GM04504 (cell line): ENCODE data around the gene PHETA2.
"Not testable (repeated sequence)": the region's sequence is repeated elsewhere in the genome, so short reads cannot be mapped to it uniquely, and the experiment has no call there.

Experiments used
- DNase-seq: peaks from one replicate; pipeline ENCODE4 v3.0.0-alpha.2; 2012; ENCODE audit warnings: low read depth

The PHETA2 gene

DNA sequence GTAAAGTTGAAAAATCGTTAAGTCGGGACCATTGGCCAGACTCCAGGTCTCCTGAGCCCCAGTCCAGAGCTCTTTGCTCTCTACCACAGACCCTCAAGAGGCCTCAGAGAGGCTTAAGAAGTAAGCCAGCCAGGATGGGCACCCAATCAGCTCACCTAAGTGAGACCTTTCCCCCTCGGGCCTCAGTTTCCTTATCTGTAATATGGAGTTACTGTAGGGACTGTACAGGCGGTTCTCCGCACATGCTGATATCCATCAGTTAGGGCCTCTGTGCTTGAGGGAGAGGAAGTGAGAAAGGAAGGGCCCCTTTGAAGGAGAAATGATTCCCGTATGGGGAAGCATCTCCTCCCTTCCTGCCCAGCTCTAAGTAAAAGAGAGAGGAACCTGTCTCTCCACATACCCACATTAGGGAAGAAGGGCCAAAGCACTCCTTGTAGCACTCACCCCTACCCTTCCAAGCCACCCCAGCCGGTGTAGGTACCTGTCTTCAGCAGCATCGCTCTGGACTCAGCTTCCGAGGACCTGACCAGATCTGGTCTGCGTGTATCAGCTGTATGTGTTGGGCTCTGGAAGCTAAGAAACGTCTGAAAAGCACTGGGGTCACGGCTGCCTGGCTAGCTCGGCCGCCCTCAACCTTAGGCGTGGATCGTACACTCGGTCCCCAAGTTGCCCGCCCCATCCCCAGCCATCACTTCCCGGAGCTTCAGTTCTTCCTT is 4.1 kb upstream of the PHETA2 start:
- DNase-seq, result no peak

DNA sequence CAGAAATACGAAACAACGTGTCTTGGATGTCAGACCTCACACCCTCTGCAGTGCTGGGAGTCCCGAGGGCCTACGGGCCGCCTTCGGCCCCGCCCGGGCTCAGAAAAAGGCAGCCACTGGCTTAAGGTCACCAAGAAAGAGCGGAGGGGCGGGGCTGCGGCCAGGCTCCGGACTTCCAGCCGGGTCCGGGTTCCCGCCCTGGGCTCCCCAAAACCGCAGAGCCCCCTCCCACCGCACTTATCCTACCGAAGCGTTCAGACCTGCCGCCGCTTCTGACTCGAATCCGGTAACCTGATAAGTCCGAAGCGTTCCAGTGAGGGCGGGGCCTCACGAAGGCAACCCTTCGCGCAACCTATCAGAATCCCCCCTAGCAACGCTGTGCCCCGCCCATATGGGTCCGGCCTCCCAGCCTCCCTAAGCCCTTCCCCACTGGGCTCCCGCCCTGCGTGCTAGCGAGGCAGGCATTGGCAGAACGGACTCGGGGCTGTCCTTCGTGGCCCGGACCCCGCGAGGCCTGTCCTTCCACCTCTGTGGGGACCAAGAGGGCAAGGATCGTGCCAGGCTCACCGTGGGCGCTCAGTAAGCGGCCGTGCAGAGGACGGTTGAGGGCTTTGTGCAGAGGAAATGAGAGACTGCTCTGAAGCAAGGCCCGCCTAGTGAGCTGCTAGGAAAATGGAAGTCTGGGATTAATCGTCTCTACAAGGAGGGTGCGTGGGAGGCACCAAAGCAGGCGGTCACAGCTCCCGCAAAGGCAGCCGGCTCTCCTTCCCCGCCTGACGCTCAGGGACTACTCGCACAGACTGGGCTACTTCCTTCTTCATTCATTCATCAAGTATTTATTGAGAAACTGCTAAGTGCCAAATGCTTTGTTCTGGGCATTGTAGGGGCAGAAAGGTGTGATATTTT is 3.3 kb upstream of the PHETA2 start, which contains the start of gene NAGA:
TSS of gene NAGA (minus strand) at position 296 of the 906 bp plus-strand sequence. CDS start 515 bp downstream, outside the sequence.
- DNase-seq, result peak; percentile 88

DNA sequence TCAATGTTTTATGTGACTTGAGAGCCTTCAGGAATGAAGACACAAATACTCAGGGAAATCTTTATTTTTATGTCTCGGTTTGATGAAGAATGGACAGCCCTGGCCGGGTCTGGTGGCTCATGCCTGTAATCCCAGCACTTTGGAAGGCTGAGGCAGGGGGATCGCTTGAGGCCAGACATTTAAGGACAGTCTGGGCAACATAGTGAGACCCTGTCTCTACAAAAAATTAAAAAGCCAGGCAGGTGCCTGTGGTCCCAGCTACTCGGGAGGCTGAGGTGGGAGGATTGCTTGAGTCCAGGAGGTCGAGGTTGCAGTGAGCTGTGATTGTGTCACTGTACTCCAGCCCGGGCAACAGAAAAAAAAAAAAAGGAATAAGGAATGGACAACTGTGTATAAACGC is 2.5 kb upstream of the PHETA2 start:
- not testable (repeated sequence) for DNase-seq

DNA sequence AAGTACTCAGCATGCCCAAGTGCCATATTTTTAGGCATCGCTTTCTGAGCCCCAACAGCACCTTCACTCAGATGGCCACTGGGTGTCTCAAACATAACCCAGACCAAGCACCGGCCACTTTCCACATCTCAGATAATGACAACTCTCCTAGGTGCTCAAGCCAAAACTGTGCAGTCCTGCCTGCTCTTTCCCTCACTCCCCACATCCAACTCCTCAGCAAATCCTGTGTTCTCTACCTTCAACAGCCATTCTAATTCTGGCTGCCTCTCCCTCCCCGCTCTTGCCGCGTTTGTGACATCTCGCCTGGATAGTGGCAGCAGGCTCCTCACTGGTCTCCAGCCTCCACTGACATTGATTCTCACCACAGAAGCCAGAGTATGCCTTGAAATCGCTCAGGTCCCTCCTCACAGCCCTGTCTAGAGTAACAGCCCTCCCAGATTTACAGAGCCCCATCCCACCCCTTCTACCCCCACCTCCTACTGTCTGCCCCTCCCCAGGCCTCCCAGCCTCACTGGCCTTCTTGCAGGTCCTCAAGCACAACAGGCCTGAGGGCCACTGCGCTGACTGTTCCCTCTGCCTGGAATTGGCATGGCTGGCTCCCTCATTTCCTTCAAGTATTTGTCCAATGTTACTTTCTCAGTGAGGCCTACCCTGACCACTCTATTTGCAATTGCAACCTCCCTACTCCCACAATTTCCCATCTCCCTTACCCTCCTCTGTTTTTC is 1.3 kb upstream of the PHETA2 start:
- no peak for DNase-seq

DNA sequence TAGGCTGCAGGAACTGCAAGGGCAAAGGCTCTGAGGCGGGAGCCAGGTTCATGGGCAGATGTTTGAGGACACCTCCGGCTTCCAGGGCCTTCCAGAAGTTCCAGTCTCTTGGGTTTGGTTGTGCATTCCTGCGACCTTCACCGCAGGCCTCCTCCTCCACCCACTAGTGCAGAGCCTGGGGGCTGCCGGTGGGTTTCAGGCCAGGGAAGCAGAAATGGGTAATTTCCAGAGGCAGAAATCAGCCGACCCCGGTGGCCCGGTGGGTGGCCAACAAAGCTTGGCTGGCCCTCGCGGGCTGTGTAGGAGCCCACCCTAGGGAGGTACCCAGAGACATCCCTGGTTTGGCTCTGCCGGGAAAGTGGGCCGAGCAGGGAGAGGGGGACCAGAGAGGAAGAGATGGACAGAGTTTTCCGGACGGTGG is 417 bp upstream of the PHETA2 start:
- DNase-seq, result no peak

DNA sequence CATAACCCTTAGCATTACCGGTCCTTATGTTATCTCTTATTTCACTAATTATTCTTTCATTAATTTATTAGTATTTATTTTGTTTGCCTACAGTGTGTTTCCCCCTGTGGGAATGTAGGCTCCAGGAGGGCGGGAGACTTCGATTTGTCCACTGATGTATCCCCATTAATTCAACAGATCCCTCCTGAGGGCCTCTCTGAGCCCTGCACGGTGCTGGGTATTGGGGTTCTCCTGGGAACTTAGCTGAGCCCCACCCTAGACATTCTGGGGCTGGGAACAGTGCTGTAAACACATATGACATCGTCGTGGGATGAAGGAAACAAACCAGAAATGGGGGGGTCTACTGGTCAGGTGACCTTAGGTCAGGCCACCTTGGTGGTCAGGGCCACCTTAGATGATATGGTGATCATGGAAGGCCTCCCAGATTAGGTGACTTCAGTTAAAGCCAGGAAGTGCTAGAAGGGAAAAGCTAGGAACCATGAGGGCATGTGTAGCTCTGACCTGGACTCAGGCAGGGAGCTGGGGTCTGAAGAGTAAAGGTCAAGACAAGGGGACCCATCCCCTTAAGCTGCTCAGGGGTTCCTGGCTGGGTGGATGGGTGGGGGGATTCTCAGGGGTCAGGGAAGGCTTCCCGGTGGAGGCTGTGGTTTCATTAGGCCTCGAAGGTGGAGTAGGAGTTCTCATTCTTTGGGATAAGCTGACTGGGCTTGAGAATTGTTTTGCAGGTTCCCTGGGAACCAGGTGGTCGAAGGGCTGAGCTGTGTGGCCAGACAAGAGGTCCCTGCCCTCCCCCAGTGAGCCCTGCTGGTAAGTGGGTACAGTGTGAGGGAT is 1.0 kb downstream of the PHETA2 start:
- no peak for DNase-seq

DNA sequence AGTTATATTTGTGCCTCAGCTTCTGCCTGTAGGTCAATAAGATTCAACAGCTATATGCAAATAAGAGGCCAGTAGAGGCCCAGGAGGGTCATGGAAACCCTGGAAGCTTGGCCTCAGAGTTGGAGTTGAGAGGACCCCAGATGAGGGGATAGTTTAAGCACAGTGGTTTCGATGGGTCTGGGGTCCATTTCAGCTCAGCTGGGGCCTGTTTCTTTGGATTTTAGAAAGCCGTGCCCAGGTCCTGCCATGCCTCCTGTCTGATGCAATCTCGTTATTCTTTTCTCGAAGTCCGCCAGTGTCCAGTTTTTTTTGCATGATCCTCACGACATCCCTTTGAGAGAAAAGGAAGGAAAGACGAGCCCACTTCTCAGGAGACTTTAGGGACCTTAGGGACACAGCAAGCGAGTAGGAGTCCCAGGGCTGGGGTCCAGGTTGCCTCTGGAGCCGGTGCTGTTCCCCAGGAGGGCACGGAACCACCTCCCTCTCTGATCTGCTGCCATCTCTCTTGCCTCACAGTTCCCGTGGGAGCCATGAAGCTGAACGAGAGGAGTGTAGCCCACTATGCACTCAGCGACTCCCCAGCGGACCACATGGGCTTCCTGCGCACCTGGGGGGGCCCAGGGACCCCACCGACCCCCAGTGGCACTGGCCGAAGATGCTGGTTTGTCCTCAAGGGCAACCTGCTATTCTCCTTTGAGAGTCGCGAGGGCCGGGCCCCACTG is 2.9 kb downstream of the PHETA2 start:
- DNase-seq, result no peak

DNA sequence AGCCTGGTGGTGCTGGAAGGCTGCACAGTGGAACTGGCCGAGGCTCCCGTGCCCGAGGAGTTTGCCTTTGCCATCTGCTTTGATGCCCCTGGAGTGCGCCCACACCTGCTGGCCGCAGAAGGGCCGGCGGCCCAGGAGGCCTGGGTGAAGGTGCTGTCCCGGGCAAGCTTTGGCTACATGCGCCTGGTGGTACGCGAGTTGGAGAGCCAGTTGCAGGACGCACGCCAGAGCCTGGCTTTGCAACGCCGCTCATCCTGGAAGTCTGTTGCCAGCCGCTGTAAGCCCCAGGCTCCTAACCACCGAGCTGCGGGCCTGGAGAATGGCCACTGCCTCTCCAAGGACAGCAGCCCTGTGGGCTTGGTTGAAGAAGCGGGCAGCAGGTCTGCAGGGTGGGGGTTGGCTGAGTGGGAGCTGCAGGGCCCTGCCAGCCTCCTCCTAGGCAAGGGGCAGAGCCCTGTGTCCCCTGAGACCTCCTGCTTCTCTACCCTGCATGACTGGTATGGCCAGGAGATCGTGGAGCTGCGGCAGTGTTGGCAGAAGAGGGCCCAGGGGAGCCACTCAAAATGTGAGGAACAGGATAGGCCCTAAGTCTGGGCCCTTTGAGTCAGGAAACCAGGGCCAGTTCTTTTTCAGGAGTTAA is 3.6 kb downstream of the PHETA2 start:
- DNase-seq, result no peak

DNA sequence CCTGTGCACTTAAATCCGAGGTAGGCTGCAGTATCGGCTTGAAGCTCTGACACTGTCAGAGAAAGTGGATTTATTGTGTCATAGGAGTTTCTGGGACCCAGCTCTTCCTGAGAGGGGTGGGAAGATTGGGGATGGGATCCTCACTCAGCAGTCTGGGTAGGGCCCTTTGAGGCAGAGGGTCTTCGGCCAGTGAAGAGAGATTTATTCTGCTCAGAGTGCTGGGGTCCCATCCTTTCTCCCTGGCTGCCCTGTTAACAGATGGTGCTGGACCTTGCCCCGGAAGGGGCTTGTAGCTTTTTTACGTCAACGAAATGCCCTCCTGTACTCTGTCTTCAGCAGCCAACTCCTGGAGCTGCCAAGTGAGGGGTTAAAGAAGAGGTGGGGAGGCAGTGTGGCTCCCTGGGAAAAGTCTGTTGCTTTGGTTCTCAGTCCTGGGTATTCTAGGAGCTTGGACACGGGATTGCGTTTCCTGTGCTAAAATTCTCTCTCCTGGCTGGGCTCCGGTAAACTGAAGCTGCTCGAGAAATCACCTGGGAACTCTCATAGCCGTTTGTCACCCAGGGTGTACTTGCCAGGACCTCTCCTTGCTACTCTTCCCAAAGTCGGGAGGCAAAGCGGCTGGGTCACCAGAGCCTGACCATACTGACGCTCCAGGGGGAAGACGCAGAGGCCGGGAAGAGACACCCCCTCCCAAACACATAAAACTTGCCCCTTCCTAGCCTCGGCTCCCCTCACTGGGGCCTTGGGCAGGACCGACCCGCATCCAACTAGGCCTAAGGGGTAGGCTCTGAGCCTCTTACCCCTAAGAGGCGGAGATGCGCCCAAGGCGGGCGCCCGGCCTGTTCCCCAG is 4.6 kb downstream of the PHETA2 start:
- DNase-seq, result no peak

DNA sequence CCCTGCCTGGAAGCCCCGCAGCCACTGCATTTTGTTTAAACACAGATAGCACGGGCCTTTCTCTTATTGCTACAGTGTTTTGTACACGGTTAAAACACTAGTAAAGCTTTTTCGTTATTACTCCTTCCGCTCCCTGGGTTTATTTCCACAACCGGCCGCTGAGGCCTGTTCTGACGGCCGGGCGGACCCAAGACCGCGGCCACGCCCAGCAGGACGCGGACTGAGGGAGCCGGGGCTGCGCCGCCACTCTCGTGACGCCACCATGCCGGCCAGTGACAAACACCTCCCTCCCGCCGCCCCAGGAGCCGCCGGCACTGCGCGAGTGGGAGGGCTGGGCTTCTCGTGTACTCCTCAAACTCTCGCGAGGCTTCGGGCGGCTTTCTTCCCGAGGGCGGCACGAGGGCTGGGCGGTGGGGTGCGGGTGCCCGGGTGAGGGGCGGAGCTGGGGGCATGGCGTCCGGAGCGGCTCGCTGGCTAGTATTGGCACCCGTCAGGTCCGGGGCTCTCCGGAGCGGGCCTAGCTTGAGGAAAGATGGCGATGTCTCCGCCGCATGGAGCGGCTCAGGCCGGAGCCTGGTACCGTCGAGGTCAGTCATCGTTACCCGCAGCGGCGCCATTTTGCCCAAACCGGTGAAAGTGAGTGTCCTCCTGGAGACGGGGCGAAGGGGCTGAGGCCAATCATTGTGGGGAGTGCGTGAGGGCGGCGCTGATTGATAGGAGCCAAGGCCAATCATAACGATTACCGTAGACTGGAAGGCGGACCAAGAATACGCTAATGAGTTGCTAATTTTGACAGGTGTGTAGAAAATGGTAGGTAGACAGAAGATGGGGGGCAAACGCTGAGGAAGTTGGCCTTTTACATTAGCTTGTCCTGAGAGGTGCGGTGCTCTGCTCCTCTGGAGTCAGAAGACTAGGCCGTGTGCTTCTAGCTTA is 5.5 kb downstream of the PHETA2 start, which contains the start of gene SMDT1:
TSS of gene SMDT1 (plus strand) at position 382 of the 933 bp plus-strand sequence. CDS start at position 451, 69 bp downstream.
- DNase-seq, result peak; percentile 98

DNA sequence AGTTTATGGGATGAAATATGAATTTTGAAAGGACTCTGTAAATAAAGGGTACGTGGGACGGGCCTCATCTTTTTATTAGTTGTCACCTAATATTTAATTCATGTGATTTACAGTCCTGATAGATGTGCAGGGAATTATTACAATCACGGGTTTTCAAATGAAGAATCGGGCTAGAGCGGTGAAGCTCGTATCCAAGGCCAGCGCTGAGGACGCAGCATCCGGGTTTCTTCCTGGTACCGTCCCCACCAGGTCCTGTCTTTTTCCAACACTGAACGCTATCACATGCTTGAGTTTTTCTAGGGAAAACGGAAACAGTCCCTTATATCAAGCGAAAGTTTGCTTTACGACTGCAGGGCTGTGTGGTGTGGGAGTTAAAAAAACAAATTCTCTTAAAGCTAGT is 6.2 kb downstream of the PHETA2 start:
- no peak for DNase-seq

DNA sequence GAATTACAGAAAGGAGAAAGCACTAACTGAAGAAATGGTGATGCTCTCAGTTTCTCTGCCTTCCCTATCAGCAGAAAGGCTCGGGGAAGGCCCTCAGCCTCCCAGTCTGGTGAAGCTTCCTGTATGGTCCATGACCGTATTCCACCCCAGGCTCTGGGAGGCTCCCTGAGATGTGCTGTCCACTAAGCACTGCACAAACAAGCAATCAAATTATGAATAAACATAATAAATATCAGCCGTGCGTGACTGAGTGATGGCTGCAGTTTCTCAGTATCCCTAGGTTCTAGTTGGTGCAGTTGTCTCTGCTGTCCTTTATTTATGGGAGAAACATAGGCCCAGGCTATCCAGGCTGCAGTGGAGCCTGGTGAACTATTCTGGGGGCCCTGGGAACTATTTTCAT is 9.1 kb downstream of the PHETA2 start:
- DNase-seq, result no peak

DNA sequence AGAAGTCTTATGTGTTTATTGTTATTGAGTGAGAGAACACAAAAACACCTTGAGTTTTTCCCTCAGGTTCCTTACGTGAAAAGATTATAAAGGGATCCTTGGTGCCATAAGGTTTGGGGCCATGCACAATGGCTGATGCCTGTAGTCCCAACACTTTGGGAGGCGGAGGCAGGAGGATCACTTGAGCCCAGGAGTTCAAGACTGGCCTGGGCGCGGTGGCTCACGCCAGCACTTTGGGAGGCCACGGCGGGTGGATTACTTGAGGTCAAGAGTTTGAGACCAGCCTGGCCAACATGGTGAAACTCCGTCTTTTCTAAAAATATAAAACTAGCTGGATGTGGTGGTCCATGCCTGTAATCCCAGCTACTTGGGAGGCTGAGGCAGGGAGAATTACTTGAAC is 10.8 kb downstream of the PHETA2 start:
- no peak for DNase-seq

DNA sequence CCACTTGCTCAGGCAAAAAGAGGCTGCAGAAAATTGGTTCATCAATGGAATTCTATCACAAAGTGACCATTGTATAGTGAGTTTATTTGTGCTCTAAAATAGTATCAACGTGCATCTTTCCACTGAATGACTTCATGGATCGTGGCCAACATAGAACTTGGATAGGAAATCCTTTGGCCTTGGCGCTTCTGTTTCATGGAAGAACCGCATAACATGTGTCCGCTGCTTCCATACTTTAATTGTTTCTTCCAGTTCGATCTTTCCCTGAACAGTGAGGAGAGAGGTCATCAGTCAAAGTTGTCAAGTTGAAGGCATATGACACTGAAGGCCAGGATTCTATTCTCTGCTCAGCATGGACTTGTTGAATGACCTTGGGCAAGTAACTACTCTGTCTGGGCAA is 12.0 kb downstream of the PHETA2 start:
- no peak for DNase-seq

DNA sequence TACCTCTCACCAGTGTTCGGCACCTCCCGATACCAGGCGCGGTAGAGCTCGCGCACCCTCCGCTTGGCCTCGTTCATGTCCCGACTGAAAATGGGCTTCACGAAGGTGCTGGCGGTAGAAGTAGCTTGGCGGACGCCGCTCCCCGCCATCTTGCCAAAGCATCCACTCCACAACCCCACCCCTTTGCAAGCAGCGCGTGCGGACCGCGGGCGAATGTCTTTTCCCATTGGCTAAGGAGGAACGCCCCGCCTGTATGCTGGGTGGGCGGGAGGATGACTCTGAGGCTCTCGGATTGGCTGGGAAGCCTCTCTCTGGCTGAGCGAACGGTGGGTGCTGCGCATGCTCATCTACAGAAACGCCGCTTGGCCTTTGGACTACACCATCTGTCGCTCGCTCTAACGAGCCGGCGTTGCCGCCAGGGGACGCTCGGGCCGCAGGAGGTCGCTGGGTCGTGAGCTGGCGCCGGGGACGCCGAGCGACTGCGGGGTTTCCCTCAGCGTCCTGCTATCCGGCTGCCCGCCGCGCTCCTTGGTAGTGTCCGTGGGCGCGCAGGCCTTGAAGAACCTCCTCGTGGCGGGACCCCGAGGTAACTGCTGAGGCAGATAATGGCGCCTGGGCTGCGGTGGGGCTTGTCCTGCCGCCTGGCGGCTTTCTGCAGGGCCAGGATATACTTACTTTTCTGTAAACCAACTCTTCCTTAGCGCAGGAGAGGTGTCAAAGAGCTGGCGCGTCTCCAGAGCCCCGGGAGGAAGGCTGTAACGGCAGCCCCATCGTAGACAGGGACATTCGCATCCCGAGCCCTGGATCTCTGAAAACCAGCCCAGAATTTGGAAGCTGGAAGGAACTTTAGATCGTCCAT is 16.8 kb downstream of the PHETA2 start, which contains the start of gene NDUFA6:
TSS of gene NDUFA6 (minus strand) at position 177 of the 859 bp plus-strand sequence. CDS start at position 149, 28 bp downstream.
- DNase-seq, result peak; percentile 98

DNA sequence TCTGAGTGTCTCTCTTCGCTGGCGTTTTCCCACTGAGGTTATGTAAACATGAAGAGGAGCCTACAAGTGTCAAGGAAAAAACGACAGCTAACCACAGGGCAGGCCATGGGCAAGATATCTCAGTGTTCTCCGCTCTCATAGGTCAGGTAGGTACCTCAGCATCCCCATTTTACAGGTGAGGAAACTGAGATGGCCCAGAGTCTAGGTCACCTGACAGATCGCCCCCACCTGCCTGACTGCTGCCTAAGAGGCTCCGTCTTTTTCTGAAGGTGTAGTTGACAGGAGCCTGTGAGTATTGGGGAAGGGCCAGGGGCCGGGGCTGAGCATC is 17.4 kb downstream of the PHETA2 start:
- no peak for DNase-seq

DNA sequence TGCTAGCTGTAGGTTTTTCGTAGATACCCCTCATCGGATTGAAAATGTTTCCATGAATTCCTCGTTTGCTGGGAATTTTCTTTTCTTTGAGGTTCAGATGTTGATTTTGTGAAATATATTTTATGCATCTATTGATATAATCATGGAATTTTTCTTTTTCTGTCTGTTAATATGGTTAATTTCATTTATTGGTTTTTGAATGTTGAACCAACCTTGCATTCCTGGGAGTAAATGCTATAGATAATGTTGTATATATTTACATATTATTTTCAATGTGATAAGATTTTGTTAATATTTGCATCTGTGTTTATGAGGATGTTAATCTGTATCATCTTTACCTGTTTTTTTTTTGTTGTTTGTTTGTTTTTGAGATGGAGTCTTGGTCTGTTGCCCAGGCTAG is 27.2 kb downstream of the PHETA2 start:
- no peak for DNase-seq
